Hippocampal formation (tissue), 2 donors: ENCODE measurements around the gene ACE2.

Source experiments
- DNase-seq, 2 donors: peaks; one replicate each; lab custom pipeline; 2025; lab: John Stamatoyannopoulos, UW

ACE2 gene

DNA sequence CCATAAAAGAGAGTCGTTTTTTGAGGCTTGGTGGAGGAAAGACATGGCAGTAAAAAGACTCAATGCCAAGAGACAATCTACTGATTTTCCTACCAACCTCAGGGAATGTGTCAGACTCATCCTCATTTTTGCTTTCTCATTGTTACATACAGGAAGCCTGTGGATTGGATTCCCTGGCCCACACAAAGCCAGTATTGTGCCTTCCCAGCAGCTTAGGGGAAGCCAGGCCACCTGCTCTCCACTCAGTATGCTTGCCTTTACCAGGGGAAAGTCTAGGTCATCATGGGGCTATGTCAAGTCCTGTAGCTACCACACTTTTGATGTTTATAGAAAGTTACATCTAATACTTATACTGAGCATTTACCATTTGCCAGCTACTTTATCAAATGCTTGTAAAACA is 89.2 kb downstream of the ACE2 start:
- no peak for DNase-seq
